Activated CD4-positive, alpha-beta T cell treated with anti-CD3 and anti-CD28 coated beads, Interleukin-2, amount 10 ng/mL, durations not matched to agents 7 days and 5 days (primary cell): ENCODE measurements around the gene FHIT. TPM values are rescaled to one million over a fixed set of nuclear protein-coding genes. Genes with fewer than 3 reads are reported as not detected.

ENCODE experiments used
- CTCF ChIA-PET: fragments of 350-600 bp; sonication (Branson Sonifier 250); formaldehyde crosslinking; loops from one replicate; lab custom pipeline; 2021; ENCODE audit warnings: antibody characterized with exemption; lab: Charles Lee
- POLR2A ChIA-PET: fragments of 350-600 bp; sonication (Branson Sonifier 250); formaldehyde crosslinking; loops from one replicate; lab custom pipeline; 2021; ENCODE audit warnings: antibody characterized with exemption; lab: Charles Lee
- DNase-seq: peaks from one replicate; pipeline ENCODE4 v3.0.0-alpha.2; 2020
- H3K27ac Mint-ChIP-seq: one replicate; pipeline ENCODE4 v1.8.0; 2021; ENCODE audit warnings: mild to moderate bottlenecking, moderate library complexity, mixed read lengths
- H3K27me3 Mint-ChIP-seq: one replicate; pipeline ENCODE4 v1.8.0; 2021; ENCODE audit warnings: mixed read lengths
- H3K36me3 Mint-ChIP-seq: one replicate; pipeline ENCODE4 v1.8.0; 2021; ENCODE audit warnings: low read depth, mixed read lengths
- H3K4me1 Mint-ChIP-seq: one replicate; pipeline ENCODE4 v1.8.0; 2021; ENCODE audit warnings: mixed read lengths
- H3K4me3 Mint-ChIP-seq: one replicate; pipeline ENCODE4 v1.8.0; 2021; ENCODE audit warnings: mild to moderate bottlenecking, moderate library complexity, mixed read lengths
- H3K9me3 Mint-ChIP-seq: one replicate; pipeline ENCODE4 v1.8.0; 2021; ENCODE audit warnings: mixed read lengths
- total RNA-seq, 2 experiments: library from RNA; stranded (reverse); gene quantifications; one replicate each; pipeline ENCODE4 v1.2.3, GENCODE V29; 2021

Gene FHIT
- total RNA-seq, 2 experiments from 2014 or later: 39.4 to 41.2 TPM

- Mint-ChIP-seq H3K27me3 (no peaks in the 10 kb centered on the region), H3K4me3 (no peak overlapping the region), H3K9me3 (no peaks in the 10 kb centered on the region), H3K4me1 (peaks cover 8% of the 10 kb centered on the region), H3K36me3 (no peaks in the 10 kb centered on the region), H3K27ac (no peak overlapping the region)
- DNase-seq: no peak
- ChIA-PET CTCF (no interaction called here), POLR2A (no interaction called here)
These were observed 652.6 kb downstream of the FHIT start for GRCh38 chr3:60598671-60599070.

DNA sequence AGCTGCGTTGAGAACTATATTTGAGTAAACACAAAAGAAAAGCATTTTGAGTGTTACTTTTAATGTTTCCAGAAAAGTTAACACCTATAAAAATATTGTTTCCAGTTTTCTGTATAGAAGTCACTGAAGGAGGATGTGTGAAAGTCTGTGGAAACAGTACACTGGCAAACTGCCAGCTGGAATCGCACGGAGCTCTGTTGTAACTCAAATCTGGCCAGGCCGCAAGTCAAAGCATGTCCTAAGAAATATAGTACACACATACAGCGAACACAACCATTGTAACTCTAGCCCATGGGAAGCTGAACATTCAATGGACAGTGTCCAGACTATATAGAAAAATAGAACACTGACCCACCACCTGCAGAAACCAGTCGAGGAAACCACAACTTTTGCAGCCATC is 657.2 kb downstream of the FHIT start:
- Mint-ChIP-seq H3K36me3 (no peaks in the 10 kb centered on the region), H3K27me3 (no peaks in the 10 kb centered on the region), H3K9me3 (no peaks in the 10 kb centered on the region), H3K4me1 (no peaks in the 10 kb centered on the region), H3K27ac (no peak overlapping the region), H3K4me3 (no peak overlapping the region)
- POLR2A ChIA-PET: no interaction called here
- CTCF ChIA-PET: interaction anchor here (0.7 kb wide), 1 partner anchor 49 kb away, joined by 3 read pairs; no protein-coding TSS in a partner anchor
- DNase-seq: no peak

DNA sequence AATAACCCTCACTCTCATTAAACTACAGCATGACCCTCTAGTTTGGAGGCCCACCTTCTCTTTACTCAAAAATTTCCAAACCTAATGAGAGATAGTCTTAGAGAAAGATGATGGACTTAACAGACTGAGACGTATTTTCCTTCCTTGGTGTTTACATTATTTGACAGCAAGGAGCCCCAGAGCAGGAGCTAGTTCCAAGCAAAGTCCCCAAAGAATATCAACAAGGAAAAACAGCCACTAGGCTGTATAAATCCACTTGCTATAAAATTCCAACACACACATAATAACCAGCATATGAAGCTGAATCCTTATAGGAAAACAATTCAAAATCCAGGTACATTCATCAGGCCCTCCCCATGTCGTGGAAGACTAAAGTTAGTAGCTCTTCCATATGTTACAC is 660.0 kb downstream of the FHIT start:
- Mint-ChIP-seq H3K27me3 (no peaks in the 10 kb centered on the region), H3K9me3 (peaks cover 3% of the 10 kb centered on the region), H3K4me3 (no peak overlapping the region), H3K27ac (no peak overlapping the region), H3K4me1 (no peaks in the 10 kb centered on the region), H3K36me3 (no peaks in the 10 kb centered on the region)
- CTCF ChIA-PET: interaction anchor here (1.2 kb wide), 1 partner anchor 15 kb away, joined by 3 read pairs; no protein-coding TSS in a partner anchor
- no peak for DNase-seq
- POLR2A ChIA-PET: no interaction called here

DNA sequence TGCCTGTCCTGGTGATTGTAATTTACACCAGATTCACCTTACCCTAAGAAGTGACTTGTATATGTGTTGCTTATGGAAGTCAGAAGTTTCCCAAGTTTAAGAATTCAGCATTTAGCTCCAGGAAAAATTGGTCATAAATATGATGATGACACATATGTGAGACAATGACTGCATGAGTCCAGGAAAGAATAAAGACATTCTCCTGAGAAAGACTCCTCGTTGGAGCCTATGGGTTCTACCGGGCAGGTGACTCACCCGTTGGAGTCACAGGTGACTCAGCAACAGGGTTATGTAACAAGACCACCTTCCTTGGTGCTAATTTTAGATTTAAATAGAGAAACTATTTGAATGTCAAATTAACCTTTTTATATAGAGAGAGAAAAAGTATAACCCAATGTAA is 662.4 kb downstream of the FHIT start:
- Mint-ChIP-seq H3K27ac (no peak overlapping the region), H3K4me1 (no peaks in the 10 kb centered on the region), H3K27me3 (no peaks in the 10 kb centered on the region), H3K9me3 (peaks cover 4% of the 10 kb centered on the region), H3K36me3 (no peaks in the 10 kb centered on the region), H3K4me3 (no peak overlapping the region)
- no peak for DNase-seq
- CTCF ChIA-PET: no interaction called here
- POLR2A ChIA-PET: no interaction called here

- Mint-ChIP-seq H3K4me3 (no peak overlapping the region), H3K9me3 (peaks cover 4% of the 10 kb centered on the region), H3K4me1 (no peaks in the 10 kb centered on the region), H3K27ac (no peak overlapping the region), H3K27me3 (no peaks in the 10 kb centered on the region), H3K36me3 (no peaks in the 10 kb centered on the region)
- DNase-seq: no peak
- CTCF ChIA-PET: no interaction called here
- POLR2A ChIA-PET: no interaction called here
These were observed 665.3 kb downstream of the FHIT start for GRCh38 chr3:60585918-60586317.

- H3K27ac Mint-ChIP-seq: no peak overlapping the region
- ChIA-PET CTCF (interaction anchor here (1.9 kb wide), 1 partner anchor 10 kb away, joined by 6 read pairs; no protein-coding TSS in a partner anchor), POLR2A (no interaction called here)
- peaks cover 4% of the 10 kb centered on the region for H3K9me3 Mint-ChIP-seq
- DNase-seq: no peak
- no peaks in the 10 kb centered on the region for H3K27me3 Mint-ChIP-seq
- H3K4me3 Mint-ChIP-seq: no peak overlapping the region
- no peaks in the 10 kb centered on the region for H3K36me3 Mint-ChIP-seq
- H3K4me1 Mint-ChIP-seq: no peaks in the 10 kb centered on the region
These were observed 667.0 kb downstream of the FHIT start for GRCh38 chr3:60584250-60584649.

GRCh38 chr3:60582288-60582687 is 669.0 kb downstream of the FHIT start:
- no peak overlapping the region for H3K27ac Mint-ChIP-seq

DNA sequence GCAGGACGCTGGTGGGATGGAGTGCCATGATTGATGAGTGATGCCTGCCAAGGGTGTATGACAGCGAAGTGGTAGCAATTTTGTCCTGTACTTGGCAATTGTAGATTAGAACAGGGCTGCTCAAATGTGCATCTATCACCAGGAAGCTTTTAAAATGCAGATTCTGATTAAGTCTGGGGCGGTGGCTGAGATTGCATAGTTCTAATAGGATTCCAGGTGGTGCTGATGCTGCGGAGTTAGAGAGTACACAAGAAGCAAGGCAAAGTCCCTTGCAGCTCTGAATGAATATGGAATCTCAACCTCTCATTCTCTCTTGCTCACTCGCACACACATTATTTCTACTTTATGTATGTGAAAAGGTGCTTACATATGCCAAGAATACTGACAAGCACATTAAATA is 670.4 kb downstream of the FHIT start:
- Mint-ChIP-seq H3K27ac (no peak overlapping the region), H3K36me3 (no peaks in the 10 kb centered on the region), H3K9me3 (no peaks in the 10 kb centered on the region), H3K27me3 (no peaks in the 10 kb centered on the region), H3K4me1 (no peaks in the 10 kb centered on the region), H3K4me3 (no peak overlapping the region)
- POLR2A ChIA-PET: no interaction called here
- CTCF ChIA-PET: no interaction called here
- DNase-seq: no peak

More at GRCh38 chr3:60582288-60582687, 669.0 kb downstream of the FHIT start:
- Mint-ChIP-seq H3K27me3 (no peaks in the 10 kb centered on the region), H3K36me3 (no peaks in the 10 kb centered on the region), H3K4me1 (no peaks in the 10 kb centered on the region), H3K4me3 (no peak overlapping the region), H3K9me3 (peaks cover 4% of the 10 kb centered on the region)
- DNase-seq: no peak
- POLR2A ChIA-PET: no interaction called here
- CTCF ChIA-PET: no interaction called here

DNA sequence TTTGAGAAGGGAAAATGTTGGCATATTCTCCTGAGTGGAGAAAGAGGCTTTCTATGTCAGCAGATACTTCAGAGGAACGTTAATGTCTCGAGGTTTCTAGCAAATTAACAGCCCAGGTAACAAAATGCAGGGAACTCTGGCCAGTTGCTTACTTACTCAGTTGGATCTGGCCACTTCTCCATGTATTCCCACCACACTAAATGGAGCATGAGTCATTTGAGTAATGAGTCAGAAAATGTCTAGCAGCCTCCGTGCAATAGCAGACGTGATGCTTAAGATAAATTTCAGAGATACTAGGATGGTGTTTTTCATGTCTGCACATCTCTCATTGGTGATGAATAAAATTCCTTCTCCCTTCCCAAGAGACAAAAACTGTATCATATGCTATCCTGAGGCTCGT is 671.5 kb downstream of the FHIT start:
- DNase-seq: no peak
- no peak overlapping the region for H3K27ac Mint-ChIP-seq
- H3K9me3 Mint-ChIP-seq: no peaks in the 10 kb centered on the region
- ChIA-PET POLR2A (no interaction called here), CTCF (no interaction called here)
- no peaks in the 10 kb centered on the region for H3K27me3 Mint-ChIP-seq
- H3K36me3 Mint-ChIP-seq: no peaks in the 10 kb centered on the region
- H3K4me1 Mint-ChIP-seq: no peaks in the 10 kb centered on the region
- no peak overlapping the region for H3K4me3 Mint-ChIP-seq

GRCh38 chr3:60578936-60579335 is 672.3 kb downstream of the FHIT start:
- Mint-ChIP-seq H3K4me1 (no peaks in the 10 kb centered on the region), H3K27ac (no peak overlapping the region), H3K36me3 (no peaks in the 10 kb centered on the region), H3K27me3 (no peaks in the 10 kb centered on the region), H3K9me3 (no peaks in the 10 kb centered on the region), H3K4me3 (no peak overlapping the region)
- POLR2A ChIA-PET: no interaction called here
- DNase-seq: no peak
- CTCF ChIA-PET: no interaction called here

DNA sequence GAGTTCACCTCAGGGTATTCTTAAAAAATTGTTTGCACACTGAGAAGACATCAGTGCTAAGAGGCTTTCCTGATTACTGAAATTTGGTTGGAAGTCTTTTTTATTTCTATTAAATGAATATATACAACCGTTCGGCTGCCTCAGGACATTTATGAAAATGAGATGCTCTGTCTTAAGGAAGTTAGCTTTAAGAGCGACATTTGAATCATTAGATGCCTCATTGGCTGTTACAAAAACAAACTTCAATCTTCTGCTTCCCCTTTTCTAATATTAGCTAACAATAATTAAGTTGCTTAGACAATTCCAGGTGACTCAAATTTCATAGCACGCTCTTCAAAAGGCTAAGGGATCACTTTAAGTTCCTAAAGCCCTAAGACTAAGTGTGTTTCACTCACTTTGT is 673.7 kb downstream of the FHIT start:
- no peak overlapping the region for H3K27ac Mint-ChIP-seq
- H3K9me3 Mint-ChIP-seq: no peaks in the 10 kb centered on the region
- POLR2A ChIA-PET: no interaction called here
- H3K4me1 Mint-ChIP-seq: no peaks in the 10 kb centered on the region
- CTCF ChIA-PET: no interaction called here
- no peaks in the 10 kb centered on the region for H3K27me3 Mint-ChIP-seq
- H3K4me3 Mint-ChIP-seq: no peak overlapping the region
- DNase-seq: no peak
- no peaks in the 10 kb centered on the region for H3K36me3 Mint-ChIP-seq

- no peaks in the 10 kb centered on the region for H3K4me1 Mint-ChIP-seq
- ChIA-PET POLR2A (no interaction called here), CTCF (no interaction called here)
- no peaks in the 10 kb centered on the region for H3K36me3 Mint-ChIP-seq
- H3K27me3 Mint-ChIP-seq: no peaks in the 10 kb centered on the region
- no peaks in the 10 kb centered on the region for H3K9me3 Mint-ChIP-seq
- no peak overlapping the region for H3K4me3 Mint-ChIP-seq
- no peak for DNase-seq
- no peak overlapping the region for H3K27ac Mint-ChIP-seq
These were observed 675.5 kb downstream of the FHIT start for GRCh38 chr3:60575718-60576272.

- ChIA-PET CTCF (interaction anchor here (1.0 to 1.6 kb wide), 2 partner anchors 9 to 18 kb away, joined by 3 to 6 read pairs; no protein-coding TSS in a partner anchor), POLR2A (no interaction called here)
- no peaks in the 10 kb centered on the region for H3K27me3 Mint-ChIP-seq
- H3K27ac Mint-ChIP-seq: no peak overlapping the region
- H3K36me3 Mint-ChIP-seq: no peaks in the 10 kb centered on the region
- DNase-seq: no peak
- H3K4me3 Mint-ChIP-seq: no peak overlapping the region
- no peaks in the 10 kb centered on the region for H3K9me3 Mint-ChIP-seq
- no peaks in the 10 kb centered on the region for H3K4me1 Mint-ChIP-seq
These were observed 677.0 kb downstream of the FHIT start for GRCh38 chr3:60574046-60574769.
